ENCODE data around the gene SLF2. TPM values are rescaled to one million over a fixed set of nuclear protein-coding genes. Genes with fewer than 3 reads are reported as not detected.

SLF2 gene
- polyA plus RNA-seq, 4 donors, result 25.8 to 50.7 (median 35.5) TPM

DNA sequence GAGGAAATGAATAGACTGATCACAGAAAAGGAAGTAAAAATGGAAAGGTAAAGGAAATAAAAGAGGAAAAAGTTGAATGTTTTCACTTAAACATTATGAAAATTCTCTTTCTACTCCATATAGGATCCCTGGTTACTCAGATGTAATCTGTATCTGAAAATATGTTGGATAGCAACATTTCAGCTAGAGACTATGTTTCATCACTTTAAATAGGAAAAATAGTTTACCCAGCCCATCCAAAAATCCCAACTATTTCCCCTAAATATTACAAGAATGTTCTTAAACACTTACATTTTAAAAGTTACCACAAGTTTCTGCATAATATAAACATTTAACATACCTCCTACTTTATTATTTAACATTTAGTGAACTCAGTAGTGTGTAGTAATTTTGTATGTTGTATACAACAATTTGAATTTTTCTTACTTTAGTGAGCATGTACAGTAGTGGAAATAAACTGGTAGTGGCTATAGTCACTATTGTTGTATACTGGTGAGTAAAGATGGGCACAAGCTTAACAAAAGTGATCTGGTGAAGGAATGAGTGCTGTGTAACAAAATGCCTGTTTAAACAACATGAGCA lies 27.1 kb downstream of the SLF2 start:
- no peak for DNase-seq (ENCODE audit: low read depth in 4 of 4, low spot score in 2 of 4)

DNA sequence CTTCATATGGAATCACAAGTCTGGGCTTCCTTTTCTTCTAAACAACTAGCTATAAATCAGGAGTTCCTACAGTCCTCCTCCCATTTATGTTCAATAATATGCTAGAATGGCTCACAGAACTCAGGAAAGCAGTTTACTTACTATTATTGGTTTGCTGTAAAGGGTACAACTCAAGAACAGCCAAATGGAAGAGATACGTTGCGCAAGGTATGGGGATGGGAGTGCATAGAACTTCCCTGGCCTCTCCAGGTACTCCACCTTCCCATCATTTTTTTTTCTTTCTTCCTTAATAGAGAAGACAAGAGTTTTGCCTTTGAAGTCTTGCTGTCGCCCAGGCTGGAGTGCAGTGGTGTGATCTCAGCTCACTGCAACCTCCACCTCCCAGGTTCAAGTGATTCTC lies 29.5 kb downstream of the SLF2 start:
- DNase-seq (ENCODE audit: low read depth in 4 of 4, low spot score in 2 of 4), result no peak

DNA sequence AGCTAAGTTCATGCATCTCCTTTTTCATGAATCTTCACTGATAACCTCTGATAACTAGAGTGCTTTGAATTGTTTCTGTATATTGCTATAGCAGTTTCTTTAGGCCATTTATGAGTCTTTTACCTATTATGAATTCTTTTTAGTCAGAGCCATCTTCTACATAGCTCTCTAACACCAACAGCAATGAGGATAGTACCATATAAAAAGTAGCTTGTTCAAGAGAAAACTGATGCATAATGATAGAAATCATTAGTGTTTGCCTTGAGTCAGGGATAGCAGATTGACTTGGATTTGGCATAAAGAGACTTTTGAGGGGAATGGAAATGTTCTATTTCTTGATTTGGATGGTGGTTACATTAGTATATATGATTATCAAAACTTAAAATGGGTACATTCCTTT lies 30.7 kb downstream of the SLF2 start:
- no peak for DNase-seq (ENCODE audit: low read depth in 4 of 4, low spot score in 2 of 4)

DNA sequence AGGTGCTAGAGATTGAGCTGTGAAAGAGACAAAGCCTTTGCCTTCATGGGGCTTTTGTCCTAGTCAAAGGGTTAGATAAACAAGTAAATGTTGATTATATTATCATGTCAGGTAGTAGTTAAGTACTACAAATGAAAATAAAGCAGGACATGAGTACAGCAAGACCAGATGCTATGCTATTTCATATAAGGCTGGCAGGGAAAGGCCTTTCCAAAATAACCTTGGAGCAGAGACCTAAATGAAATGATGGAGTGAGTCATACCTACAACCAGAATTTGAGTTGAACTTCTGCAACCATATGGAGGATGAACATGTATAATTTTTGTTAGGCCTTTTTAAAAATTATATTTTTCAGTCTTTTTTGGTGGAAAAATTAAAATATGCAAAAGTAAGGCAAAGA lies 33.0 kb downstream of the SLF2 start:
- no peak for DNase-seq (ENCODE audit: low read depth in 4 of 4, low spot score in 2 of 4)

DNA sequence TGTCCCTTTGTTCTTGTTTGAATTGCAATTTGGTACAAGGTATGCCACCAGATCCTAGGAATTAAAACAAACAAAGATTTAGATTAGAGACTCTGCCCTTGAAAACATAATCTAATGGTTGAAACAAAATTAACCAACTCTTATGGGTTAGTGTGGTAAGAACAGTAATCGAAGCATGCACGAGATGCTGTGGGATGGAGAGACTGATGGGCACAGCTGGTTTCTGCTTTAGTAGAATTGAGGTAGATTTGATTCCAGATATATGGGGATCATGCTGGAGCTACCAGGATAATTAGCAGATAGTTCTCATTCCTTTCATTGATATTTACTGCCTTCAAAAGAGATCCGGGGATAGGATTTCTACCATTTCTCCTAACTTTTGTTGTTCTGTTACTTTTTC lies 36.2 kb downstream of the SLF2 start:
- no peak for DNase-seq (ENCODE audit: low read depth in 4 of 4, low spot score in 2 of 4)

DNA sequence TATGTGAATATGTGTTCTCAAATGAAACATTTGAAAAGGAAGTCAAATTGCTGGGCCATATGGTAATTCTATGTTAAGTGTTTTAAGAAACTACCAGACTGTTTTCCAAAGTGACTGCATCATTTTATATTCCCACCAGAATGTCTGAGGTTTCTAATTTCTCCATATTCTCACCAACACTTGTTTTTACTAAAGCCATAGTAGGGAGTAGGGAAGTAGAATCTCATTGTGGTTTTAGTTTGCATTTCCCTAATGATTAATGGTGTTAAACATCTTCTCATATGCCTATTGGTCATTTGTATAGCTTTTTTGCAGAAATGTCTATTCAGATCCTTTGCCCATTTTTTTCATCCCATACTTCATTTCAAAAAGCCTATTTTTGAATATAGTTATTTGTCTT lies 47.5 kb downstream of the SLF2 start:
- no peak for DNase-seq (ENCODE audit: low read depth in 4 of 4, low spot score in 2 of 4)

DNA sequence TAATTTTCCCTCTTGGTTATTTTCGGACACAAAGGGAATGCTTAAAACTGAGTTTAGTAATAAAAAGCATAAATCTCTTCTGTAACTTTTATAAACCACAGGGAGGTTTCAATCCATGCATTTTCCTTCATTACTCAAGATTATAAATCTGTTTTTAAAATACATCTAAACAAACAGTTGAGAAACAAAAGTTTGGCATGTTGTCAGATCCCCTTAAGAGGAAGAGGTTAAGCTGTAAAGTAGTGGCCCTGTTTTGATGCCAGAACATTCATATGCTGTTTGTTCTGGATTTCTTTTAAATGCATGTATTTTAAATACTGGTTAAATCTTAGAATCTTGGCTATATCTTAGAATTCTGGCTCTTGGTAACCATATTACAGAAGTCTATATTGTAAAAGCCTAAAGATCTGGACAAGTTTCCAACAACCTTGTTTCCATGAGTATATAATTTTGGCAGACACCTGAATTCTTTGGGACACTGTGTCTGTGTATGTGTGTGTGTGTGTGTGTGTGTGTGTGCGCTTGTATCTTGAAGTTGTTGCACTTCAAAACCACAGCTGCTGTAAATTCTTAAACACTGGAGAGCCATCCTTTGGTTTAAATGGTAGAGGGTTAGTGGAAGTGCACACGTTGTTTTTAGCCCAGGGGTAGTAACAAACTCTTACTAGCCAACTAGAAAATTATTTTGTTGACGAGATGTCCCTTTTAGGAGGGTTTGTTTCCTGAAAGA lies 49.8 kb downstream of the SLF2 start:
- DNase-seq (ENCODE audit: low read depth in 4 of 4, low spot score in 2 of 4), result no peak

DNA sequence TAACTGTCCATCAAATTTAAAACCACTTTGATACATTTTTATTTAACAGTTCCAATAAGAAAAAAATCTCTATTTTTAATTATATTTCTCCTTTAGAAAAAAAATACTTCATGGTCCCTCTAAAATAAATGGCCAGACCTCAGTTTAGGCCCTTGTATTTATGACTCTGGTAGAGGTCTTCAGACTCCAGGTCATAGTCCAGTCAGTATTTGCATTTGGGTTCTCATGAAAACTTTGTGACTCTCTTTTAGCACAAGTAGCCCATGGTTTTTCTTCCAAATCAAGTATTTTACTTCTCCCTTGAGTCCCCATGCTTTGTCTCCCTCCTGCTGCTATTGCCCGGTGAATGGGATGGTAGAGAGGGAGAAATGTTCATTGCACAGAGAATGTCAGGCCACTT lies 51.1 kb downstream of the SLF2 start:
- no peak for DNase-seq (ENCODE audit: low read depth in 4 of 4, low spot score in 2 of 4)

DNA sequence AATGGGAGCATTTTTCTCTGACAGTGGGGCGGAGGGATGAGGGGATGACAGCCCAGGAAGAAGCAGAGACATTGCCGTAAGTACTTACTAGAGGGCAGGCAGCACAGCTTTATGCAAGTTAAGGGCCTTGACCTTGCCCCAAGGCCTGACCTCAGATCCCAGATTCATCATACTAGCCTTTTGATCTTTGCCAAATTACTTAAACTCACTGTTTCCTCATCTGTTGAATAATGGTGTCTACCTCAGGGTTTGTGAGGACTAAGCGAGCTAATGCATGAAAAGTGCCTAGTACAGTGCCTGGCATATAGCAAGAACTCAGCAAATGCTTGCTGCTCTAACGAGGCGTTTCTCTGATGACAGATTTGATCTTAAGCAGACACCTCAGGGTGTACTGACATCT lies 53.1 kb downstream of the SLF2 start:
- no peak for DNase-seq (ENCODE audit: low read depth in 4 of 4, low spot score in 2 of 4)

DNA sequence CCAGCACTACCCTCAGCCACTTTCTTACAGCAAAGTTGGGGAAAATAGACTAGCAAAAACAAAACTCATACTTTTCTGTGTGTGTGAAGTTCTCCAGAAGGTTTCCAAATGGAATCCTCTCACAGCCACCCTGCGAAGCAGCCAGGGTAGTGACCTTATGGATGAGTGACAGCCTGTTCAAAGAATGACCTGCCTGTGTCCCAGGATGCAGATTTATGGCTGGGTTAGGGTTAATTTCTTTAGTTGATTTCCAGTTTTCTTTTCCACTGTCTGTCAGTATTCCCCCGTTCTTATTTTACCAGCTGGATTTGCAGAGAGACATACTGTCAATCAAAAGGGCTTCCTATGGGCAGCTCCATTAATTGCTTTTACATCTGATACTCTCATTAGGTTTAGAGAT lies 54.1 kb downstream of the SLF2 start:
- DNase-seq (ENCODE audit: low read depth in 4 of 4, low spot score in 2 of 4), result no peak

DNA sequence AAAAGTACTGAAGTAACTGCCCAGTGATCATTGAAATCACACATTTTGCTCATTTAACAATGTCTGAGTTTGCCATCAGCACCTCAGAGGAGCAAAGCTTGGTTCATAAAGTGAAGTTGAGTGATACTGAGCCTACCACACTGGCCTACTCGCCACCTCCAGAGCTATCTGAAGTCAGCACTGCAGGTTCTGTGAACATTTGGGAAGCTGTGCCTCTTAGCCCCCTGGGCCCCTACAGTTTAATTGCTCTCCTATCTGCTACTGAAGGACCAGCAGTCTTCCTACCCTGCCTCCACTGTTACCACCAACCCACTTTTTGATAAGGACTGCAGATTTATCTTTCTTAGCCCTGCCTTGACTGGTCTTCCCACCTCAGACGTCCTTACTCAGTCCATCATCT lies 54.6 kb downstream of the SLF2 start:
- DNase-seq (ENCODE audit: low read depth in 4 of 4, low spot score in 2 of 4), result no peak

DNA sequence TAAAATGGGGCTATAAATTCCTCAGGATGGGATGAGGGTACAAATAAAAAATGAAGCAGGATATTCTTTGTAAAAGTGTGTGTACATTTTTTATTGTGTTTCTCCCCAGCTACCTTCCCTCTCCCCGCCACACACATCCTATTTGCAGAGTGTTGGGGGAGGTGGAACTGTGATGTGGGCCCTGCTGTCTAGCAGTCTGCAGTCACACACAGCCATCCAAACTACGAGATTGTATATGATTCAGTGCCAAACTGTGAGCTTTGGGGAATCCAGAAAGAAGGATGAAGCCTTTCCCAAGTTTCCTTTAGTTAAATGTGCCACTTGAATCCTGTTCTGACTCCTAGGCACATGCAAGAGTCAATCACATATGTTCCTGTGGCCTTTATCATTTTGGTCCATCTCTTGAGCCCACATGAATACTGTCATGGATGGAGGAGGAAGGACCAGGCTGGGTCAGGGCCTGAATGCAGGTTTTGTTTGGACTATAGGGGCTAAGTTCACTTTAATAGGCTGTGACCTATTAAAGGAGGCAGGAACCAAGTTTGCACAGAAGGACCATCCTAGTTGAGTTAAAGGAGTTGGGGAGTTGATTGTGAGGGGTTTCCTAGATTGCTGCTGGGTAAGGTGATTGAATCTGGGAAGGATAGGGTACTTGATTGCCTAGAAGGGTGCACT lies 55.4 kb downstream of the SLF2 start:
- no peak for DNase-seq (ENCODE audit: low read depth in 4 of 4, low spot score in 2 of 4)

DNA sequence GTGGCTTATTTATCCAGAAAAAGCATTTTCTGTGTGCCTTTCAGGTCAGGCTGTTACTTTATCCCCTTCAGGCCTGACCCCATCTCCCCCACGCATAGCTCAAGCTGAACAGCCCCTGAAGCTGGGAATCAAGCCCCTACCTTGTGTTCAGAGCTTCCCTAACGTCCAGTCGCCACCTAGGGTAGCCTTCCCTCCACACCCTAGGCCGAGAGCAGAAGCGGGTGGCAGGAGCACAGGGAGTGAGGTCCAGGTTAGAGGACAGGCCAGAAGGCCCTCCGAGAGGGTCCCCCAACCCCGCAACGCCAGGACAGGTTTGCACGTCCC lies 56.1 kb downstream of the SLF2 start:
- no peak for DNase-seq (ENCODE audit: low read depth in 4 of 4, low spot score in 2 of 4)

DNA sequence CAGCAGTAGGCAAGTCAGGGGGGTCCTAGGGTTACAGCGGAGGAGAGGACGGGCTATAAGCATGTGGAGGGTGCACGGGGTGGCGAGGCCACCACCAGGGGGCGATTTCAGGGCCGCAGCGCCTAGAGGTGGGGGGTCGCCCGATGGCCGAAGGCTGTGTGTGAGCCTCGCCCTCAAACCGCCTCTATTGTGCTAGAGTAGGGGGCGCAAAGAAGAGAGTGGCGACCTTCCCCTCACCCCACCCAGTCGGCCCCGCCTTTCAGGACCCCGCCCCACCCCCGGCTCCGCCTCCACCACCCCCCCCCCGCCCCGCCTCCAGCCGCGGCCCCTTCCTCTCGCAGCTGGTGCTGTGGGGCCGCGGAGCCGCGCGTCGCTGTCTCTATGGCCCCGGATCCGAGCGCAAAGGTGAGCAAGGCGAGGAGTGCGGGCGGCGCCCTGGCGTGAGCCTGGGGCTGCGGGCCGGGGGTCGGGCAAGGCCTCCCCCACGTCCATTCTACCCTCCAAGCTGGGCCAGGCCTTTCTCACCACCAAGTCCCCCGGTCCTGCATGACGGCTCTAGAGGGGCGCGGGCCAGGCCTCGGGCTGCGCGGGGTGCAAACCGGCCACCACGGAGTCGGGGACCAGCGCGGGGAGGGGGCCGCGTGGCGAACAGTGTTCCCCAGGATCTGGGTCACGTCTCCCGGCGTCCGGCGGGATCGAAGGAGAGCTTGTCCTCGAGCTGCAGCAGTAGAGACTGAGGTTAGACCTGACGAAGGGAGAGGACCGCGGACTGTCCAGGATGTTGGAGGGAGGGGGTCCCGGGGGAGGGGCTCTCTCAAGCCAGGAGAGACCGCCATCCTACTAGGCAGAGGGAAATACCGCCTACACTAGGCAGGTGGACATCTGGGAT lies 56.7 kb downstream of the SLF2 start, which contains the start of gene SEMA4G:
Gene SEMA4G (plus strand): TSS at position 318 of the 889 bp plus-strand sequence. CDS start 3,409 bp downstream, outside the sequence.
- peak in 1 of 4 donors; percentile 35 for DNase-seq (ENCODE audit: low read depth in 4 of 4, low spot score in 2 of 4)

DNA sequence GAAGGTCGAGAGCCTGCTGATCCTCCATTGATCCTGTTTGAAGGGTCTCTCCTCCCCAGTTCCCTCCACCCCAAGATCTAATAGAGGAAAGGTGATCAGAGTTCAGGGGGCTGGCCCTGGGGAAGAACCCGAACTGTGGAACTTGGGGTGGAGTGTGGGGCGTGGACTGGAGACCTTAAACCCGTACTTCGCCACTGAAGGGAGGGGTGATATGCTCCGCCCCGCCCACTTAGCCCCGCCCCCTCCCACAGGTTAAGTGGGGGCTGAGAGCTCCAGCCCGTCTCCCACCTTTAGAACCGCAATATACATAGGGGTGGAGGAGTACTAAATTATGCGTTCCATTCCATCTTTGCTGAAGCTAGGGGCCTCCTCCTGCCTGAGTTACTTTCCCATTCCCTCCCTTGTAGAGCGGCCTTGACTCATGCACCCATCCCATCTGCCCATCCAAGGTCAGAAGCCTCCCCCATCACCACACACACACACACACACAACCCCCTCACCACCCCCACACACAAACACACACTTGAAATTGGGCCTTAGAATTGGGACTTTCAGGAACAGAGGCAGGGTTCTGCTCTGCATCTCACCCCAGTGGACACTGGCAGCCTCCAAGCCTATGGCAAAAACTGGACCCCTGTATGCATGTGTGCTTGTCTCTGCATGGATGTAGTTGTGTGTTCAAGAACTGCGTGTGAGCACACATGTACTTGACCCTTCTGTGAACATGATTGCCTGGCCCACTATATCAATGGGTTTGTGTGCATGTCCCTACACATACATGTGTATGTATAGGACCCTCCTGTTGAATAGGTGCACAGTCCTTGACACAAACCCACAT lies 57.5 kb downstream of the SLF2 start:
- DNase-seq (ENCODE audit: low read depth in 4 of 4, low spot score in 2 of 4), result no peak

DNA sequence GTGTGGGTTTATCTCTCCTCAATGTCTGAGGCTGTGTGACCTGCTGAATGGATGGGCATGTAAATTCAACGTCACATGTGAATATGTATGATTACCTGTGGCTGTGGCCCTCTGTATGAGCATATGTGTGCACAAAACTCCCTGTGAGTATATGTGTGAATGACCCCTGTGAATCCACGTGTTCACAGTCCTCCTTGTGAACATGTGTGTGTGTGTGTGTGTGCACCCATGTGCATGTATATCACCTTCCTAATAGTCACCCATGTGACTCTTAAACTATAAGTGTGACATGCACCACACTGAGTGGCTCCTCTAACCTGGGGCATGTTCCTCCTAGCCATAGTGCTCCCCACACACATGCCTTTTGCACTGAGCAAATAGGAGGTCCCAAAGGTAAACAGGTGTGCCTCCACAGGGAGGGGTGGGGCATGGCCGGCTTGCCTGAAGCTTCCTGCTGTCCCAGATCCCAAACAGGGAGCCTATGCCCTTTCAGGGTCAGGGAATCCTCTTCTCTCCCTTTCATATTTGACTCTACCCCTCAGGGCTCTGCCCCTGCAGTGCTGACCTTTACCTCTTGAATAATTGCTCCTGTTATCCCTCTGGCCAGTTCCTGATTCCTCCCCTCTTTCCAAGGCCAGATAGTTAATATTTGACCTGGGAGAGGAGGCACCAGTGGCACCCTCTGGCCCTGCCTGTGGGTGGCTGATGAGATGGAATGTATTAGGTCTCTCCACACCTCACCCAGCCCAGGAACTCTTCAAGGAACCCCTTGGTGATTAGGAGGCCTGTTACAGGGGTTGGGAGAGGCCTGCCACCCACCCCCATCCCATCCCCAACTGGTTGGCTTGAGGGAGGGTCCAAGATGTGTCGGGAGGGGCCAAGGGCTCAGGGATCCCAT lies 58.4 kb downstream of the SLF2 start:
- DNase-seq (ENCODE audit: low read depth in 4 of 4, low spot score in 2 of 4), result no peak

DNA sequence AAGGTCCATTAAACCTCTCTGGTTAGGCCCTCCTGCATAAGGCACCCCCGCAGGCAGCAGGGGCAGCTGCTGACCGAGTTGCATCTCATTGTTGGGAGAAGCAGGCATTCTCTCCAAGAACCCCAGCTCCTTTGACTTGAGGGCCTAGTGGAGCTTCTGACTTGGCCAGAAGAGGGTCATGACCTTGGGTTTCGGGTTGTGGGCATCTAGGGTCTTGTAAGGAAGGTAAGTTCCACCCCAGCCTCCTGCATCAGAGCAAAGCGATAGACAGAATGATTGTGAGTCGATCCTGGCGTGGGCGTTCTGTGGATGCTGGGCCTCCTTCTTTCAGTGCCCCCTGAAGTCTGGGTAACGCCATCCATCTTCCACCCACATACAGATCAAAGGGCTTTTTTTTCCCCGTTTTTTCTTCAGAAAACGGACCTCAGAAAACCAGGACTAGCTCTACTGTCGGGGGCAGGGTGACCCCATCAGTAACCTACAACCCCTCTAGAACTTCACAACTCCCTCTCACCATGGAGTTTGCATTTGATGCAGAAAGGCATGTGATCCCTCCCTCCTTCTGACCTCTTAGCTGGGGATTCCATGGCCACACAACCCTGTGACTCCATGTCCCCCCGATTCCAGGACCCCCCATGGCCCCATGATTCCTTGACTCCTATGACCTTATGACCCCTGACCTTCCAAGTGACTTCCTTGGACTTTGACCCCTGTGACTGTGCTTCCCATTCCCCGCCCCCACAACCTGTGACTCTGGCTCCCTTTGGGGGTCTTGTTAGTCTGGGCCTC lies 59.5 kb downstream of the SLF2 start:
- no peak for DNase-seq (ENCODE audit: low read depth in 4 of 4, low spot score in 2 of 4)

DNA sequence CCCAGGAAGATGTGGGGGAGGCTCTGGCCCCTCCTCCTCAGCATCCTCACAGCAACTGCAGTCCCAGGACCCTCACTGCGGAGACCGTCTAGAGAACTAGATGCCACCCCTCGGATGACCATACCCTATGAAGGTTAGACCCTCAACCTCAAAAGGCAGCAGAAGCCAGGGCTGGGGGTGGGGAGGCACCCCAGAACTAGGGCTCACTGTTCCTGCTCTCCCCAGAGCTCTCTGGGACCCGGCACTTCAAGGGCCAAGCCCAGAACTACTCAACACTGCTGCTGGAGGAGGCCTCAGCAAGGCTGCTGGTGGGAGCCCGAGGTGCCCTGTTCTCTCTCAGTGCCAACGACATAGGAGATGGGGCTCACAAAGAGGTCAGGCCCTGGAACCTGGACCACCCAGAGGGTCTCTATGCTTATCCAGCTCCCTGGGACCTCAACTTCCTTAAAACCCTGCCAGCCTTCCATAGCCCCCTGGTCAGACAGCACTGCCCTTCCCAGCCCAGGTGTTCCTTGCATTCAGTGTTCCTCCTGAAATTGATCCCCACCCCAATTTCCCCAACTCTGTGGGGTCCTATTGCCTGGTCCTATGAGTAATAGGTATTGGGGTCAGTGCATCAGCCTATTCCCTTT lies 60.3 kb downstream of the SLF2 start:
- no peak for DNase-seq (ENCODE audit: low read depth in 4 of 4, low spot score in 2 of 4)
